ENCODE data around the gene FLNC. TPM values are rescaled to one million over a fixed set of nuclear protein-coding genes. Genes with fewer than 3 reads are reported as not detected.

FLNC gene
- total RNA-seq, 1 donor from 2014 or later, result 241 TPM

DNA sequence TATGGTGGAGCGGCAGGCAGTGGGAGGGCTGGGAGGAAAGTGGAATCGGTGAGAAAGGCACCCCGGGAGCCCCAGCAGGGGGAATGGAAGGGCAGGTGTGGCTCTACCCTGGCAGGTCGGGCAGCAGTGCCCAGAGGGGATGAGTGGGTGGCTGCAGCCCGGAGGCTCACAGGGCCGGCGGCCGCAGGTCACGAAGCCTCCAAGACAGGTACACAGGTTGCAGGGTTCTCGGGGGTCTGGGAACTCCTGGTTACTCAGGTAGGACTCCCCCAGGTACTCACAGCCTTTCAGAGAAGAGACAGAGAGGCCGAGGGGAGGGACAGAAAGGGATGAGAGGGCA lies 58.5 kb downstream of the FLNC start:
- peaks cover 4% of the 10 kb centered on the region for H3K9me3 Mint-ChIP-seq (ENCODE audit: unreplicated experiment)
- no peak overlapping the region for H3K27ac Mint-ChIP-seq (ENCODE audit: unreplicated experiment)
- no peak for DNase-seq
- H3K4me1 Mint-ChIP-seq (ENCODE audit: low read depth, unreplicated experiment), result no peaks in the 10 kb centered on the region
- H3K27me3 Mint-ChIP-seq (ENCODE audit: unreplicated experiment), result peaks cover 2% of the 10 kb centered on the region
- TF ChIP-seq, protein P1, sequence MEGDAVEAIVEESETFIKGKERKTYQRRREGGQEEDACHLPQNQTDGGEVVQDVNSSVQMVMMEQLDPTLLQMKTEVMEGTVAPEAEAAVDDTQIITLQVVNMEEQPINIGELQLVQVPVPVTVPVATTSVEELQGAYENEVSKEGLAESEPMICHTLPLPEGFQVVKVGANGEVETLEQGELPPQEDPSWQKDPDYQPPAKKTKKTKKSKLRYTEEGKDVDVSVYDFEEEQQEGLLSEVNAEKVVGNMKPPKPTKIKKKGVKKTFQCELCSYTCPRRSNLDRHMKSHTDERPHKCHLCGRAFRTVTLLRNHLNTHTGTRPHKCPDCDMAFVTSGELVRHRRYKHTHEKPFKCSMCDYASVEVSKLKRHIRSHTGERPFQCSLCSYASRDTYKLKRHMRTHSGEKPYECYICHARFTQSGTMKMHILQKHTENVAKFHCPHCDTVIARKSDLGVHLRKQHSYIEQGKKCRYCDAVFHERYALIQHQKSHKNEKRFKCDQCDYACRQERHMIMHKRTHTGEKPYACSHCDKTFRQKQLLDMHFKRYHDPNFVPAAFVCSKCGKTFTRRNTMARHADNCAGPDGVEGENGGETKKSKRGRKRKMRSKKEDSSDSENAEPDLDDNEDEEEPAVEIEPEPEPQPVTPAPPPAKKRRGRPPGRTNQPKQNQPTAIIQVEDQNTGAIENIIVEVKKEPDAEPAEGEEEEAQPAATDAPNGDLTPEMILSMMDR (IDR thresholded peaks at IDR 0.05; ENCODE audit: partially characterized antibody, unreplicated experiment), result no peak
- no peak overlapping the region for H3K4me3 Mint-ChIP-seq (ENCODE audit: unreplicated experiment)
- no peaks in the 10 kb centered on the region for H3K36me3 Mint-ChIP-seq (ENCODE audit: unreplicated experiment)

DNA sequence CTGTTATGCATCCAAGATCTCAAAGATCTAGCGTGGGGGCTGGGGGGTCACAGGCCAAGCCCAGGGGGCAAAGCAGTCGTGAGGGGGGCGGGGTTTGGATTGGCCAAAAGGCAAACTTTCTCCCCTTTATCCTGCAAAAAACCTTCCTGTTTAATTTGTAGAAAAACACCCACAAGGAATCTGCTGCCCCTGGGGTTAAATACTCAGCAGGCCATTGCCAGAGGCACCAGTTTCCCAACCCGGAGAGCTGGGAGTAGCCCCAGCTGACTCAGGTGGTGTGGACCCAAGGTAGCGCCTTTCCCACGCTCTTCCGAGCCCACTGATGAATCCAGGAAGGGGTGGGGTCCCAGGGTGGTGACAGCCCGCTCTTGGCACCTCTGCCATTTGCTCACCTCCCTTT lies 58.9 kb downstream of the FLNC start:
- no peak overlapping the region for H3K27ac Mint-ChIP-seq (ENCODE audit: unreplicated experiment)
- no peaks in the 10 kb centered on the region for H3K4me1 Mint-ChIP-seq (ENCODE audit: low read depth, unreplicated experiment)
- DNase-seq, result no peak
- H3K4me3 Mint-ChIP-seq (ENCODE audit: unreplicated experiment), result no peak overlapping the region
- peaks cover 4% of the 10 kb centered on the region for H3K9me3 Mint-ChIP-seq (ENCODE audit: unreplicated experiment)
- H3K27me3 Mint-ChIP-seq (ENCODE audit: unreplicated experiment), result peaks cover 2% of the 10 kb centered on the region
- no peaks in the 10 kb centered on the region for H3K36me3 Mint-ChIP-seq (ENCODE audit: unreplicated experiment)
- TF ChIP-seq, protein P1 (IDR thresholded peaks at IDR 0.05; ENCODE audit: partially characterized antibody, unreplicated experiment), result no peak

DNA sequence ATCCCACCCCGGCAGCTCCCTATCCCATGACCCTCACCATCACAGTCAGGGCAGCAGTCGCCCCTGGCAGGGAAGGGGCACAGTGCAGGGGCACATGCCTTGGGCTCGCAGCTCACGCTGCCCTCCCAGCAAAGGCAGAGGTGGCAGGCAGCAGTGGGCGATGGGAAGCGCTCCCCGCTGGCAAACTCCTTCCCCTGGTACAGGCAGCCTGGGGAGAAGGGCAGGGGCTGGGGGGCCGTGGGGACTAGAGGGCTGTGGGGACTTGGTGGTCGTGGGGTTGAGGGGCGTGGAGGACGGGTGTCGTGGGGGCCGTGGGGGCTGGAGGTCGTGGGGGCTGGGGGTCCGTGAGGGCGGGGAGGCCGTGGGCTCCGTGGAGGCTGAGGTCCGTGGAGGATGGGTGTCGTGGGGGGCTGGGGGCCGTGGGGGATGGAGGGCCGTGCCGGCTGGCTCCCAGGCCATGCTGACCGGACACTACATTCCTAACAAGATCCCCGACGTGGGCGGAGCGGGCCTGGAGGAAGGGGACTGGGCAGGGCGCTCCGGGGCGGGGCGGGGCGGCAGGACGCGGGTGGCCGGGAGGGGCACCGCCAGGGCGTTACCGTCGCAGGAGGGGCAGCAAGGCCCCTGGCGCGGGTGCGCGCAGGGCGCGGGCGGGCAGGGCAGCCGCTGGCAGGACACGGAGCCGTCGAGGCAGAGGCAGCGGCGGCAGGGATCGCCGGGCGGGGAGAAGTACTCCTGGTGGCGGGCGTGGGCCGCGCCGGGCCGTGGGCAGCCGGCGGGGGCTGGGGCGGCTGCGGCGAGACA lies 60.3 kb downstream of the FLNC start:
- no peak overlapping the region for H3K4me3 Mint-ChIP-seq (ENCODE audit: unreplicated experiment)
- H3K4me1 Mint-ChIP-seq (ENCODE audit: low read depth, unreplicated experiment), result no peaks in the 10 kb centered on the region

DNA sequence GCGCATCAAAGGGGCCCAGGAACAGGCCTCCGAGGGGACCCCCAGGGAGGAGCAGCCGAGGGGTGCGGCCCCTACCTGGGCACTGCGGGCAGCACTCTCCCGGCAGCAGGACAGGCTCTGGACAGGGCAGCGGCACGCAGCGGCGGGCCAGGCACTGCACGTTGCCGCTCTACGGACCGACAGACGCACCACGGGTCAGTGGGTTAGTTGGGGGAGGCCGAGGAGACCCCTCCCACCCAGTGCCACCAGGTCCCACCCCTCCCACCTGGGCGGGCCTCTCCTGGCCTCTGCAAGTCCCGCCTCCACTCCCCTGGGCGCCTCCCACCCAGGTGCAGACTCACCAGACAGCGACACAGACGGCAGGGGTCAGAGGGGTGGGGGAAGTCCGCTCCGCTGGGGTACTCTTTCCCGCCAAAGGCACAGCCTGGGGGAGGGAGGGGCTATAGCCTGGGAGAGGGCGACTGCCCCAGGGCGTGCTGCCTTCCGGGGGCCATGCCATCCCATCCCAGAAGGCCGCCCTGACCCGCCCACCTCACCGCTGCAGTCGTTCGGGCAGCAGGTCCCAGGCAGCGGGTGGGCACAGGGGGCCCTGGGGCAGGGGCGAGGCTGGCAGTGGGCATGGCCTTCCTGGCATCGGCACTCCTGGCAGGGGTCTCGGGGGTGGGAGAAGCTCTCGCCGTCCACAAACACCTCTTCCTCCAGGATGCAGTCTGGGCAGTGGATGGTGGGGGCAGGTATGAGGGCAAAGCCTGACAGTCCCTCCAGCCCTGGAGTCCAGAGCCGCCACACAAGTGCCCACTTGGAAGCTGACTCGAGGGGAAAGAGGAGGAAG lies 61.1 kb downstream of the FLNC start:
- Mint-ChIP-seq H3K4me1 (ENCODE audit: low read depth, unreplicated experiment) (no peaks in the 10 kb centered on the region), H3K27me3 (ENCODE audit: unreplicated experiment) (no peaks in the 10 kb centered on the region), H3K36me3 (ENCODE audit: unreplicated experiment) (peaks cover 4% of the 10 kb centered on the region), H3K4me3 (ENCODE audit: unreplicated experiment) (no peak overlapping the region), H3K9me3 (ENCODE audit: unreplicated experiment) (peaks cover 3% of the 10 kb centered on the region), H3K27ac (ENCODE audit: unreplicated experiment) (no peak overlapping the region)
- TF ChIP-seq, protein P1 (IDR thresholded peaks at IDR 0.05; ENCODE audit: partially characterized antibody, unreplicated experiment), result no peak
- no peak for DNase-seq

More for the DNA sequence above, 60.3 kb downstream of the FLNC start:
- Mint-ChIP-seq H3K9me3 (ENCODE audit: unreplicated experiment) (peaks cover 5% of the 10 kb centered on the region), H3K36me3 (ENCODE audit: unreplicated experiment) (no peaks in the 10 kb centered on the region), H3K27me3 (ENCODE audit: unreplicated experiment) (no peaks in the 10 kb centered on the region), H3K27ac (ENCODE audit: unreplicated experiment) (no peak overlapping the region)
- TF ChIP-seq, protein P1 (IDR thresholded peaks at IDR 0.05; ENCODE audit: partially characterized antibody, unreplicated experiment), result no peak
- no peak for DNase-seq

DNA sequence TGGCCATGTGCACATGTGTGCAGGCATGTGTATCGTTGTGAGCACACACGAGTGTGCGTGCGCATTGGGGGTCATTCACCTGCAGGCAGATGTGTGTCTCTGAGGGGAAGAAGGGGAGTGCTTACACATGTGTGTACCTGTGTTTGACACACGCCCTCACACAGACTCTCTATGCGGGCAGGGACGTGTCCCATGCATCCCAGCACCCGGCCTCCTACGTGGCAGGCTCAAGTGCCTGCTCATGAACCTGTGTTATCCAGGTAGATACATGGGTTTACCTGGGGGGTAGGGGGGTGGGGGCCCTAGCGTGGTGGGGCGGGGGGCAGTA lies 61.7 kb downstream of the FLNC start:
- Mint-ChIP-seq H3K27me3 (ENCODE audit: unreplicated experiment) (peaks cover 2% of the 10 kb centered on the region), H3K9me3 (ENCODE audit: unreplicated experiment) (peaks cover 4% of the 10 kb centered on the region), H3K4me3 (ENCODE audit: unreplicated experiment) (no peak overlapping the region), H3K36me3 (ENCODE audit: unreplicated experiment) (peaks cover 6% of the 10 kb centered on the region), H3K27ac (ENCODE audit: unreplicated experiment) (no peak overlapping the region), H3K4me1 (ENCODE audit: low read depth, unreplicated experiment) (no peaks in the 10 kb centered on the region)
- TF ChIP-seq, protein P1 (IDR thresholded peaks at IDR 0.05; ENCODE audit: partially characterized antibody, unreplicated experiment), result no peak
- DNase-seq, result no peak

Measured in glutamatergic neuron (in vitro differentiated cells).